Activated CD8-positive, alpha-beta memory T cell treated with anti-CD3 and anti-CD28 coated beads for 4 hours (primary cell): ENCODE measurements around the gene AP1M1.
A peak's percentile ranks its signal among the peaks of the same experiment; 100 is the strongest.
"Not testable (repeated sequence)": the region's sequence is repeated elsewhere in the genome, so short reads cannot be mapped to it uniquely, and the experiment has no call there.

ENCODE experiments used
- DNase-seq, 2 donors: peaks; one replicate each; pipeline ENCODE4 v3.0.0-alpha.2; 2020; ENCODE audit warnings: low read depth in 2 of 2

The AP1M1 gene

GRCh38 chr19:16197622-16198369 lies at the start of gene AP1M1:
TSS of gene AP1M1 (plus strand) at chr19:16197911. CDS start at chr19:16198027, 116 bp downstream.
- peak; percentile 97 to 98 for DNase-seq

- no peak for DNase-seq
Observed at GRCh38 chr19:16148443-16149229, 49.1 kb upstream of the AP1M1 start.

DNA sequence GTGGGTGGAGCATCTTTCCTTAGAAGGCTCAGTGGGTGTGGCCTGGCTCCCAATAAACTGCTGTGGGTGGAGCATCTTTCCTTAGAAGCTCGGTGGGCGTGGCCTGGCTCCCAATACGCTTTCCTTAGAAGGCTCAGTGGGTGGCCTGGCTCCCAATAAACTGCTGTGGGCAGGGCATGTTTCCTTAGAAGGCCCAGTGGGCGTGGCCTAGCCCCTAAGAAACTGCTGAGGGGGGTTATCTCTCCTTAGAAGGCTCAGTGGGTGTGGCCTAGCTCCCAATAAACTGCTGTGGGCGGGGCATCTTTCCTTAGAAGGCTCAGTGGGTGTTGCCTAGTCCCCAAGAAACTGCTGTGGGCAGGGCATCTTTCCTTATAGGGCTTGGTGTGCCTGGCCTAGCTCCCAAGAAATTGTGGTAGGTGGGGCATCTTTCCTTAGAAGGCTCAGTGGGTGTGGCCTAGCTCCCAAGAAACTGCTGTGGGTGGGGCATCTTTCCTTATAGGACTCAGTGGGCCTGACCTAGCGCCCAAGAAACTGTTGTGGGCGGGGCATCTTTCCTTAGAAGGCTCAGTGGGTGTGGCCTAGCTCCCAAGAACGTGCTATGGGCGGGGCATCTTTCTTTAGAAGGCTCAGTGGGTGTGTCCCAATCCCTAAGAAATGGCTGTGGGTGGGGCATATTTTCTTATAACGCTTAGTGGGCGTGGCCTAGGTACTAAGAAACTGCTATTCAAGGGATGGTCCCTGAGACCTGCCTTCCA lies 44.0 kb upstream of the AP1M1 start:
- DNase-seq: no peak

- DNase-seq: no peak
Observed at GRCh38 chr19:16154557-16154956, 43.2 kb upstream of the AP1M1 start.

GRCh38 chr19:16155128-16155527 lies 42.6 kb upstream of the AP1M1 start:
- DNase-seq: no peak

DNA sequence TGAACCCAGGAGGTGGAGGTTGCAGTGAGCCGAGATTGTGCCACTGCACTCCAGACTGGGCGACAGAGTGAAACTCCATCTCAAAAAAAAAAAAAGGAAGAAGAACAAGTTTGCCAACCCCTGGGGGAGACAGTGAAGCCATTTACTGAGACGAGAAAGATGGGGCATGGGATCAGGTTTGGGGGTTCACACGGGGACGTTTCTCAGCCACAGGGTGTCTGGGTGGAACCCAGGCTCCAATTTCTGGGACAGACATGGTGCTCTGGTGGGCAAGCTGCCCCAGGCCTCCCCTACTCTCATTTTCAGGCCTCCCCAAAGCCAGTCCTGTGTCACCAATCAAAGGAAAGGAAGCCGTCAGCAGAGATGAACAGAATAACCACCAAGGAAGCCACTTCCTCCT lies 40.8 kb upstream of the AP1M1 start:
- no peak for DNase-seq

- DNase-seq: no peak
Observed at GRCh38 chr19:16157601-16158000, 40.1 kb upstream of the AP1M1 start.

- DNase-seq: no peak
Observed at GRCh38 chr19:16159655-16160054, 38.1 kb upstream of the AP1M1 start.

GRCh38 chr19:16160445-16160942 lies 37.2 kb upstream of the AP1M1 start:
- DNase-seq: no peak

DNA sequence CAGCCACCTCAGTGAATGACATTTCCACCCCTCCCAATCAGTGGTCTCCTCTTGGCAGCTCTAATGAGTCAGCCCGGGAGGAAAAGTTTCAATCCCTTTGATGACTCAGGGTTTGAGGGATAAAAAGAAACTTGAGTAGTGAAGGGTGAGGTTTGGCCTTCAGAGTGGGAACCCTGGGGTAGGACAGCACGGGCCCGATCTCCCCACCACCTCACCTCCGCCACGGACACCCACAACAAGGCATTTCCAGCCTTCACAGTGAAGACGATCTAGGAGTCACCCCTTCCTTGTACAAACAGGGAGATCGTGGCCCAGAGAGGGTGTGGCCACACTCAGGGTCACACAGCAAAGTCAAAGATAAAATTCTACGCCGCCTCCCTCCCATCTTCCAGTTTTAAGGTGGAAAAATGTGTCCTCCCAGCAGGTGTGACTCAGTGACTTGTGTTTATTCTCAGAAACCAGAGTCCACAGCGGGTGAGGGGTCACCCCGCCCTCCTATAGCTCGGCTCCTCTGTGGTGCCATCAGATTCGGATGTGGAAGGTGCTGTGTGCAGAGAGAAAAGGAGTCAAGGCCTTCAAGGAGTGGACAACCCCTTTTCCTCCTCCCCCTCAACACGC lies 36.7 kb upstream of the AP1M1 start:
- DNase-seq: no peak

- DNase-seq: no peak
Observed at GRCh38 chr19:16161840-16162239, 35.9 kb upstream of the AP1M1 start.

- no peak for DNase-seq
Observed at GRCh38 chr19:16164222-16164890, 33.4 kb upstream of the AP1M1 start.

DNA sequence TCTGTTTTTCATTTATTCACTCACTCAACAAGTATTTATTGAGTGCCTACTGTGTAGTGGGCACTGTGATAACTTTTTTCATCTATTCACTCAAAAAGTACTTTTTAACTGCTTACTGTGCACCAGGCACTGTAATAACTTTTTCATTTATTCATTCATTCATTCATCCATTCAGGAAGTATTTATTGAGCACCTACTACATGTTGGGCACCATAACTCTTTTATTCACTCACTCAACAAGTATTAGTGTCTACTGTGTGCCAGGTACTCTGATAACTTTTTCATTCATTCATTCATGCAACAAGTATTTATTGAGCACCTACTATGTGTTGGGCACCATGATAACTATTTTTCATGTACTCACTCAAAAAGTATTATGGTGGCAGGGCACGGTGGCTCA lies 31.3 kb upstream of the AP1M1 start:
- DNase-seq: no peak

- no peak for DNase-seq
Observed at GRCh38 chr19:16167055-16167454, 30.7 kb upstream of the AP1M1 start.

GRCh38 chr19:16168465-16169081 lies 29.1 kb upstream of the AP1M1 start:
- no peak for DNase-seq

- DNase-seq: no peak
Observed at GRCh38 chr19:16170134-16170533, 27.6 kb upstream of the AP1M1 start.

DNA sequence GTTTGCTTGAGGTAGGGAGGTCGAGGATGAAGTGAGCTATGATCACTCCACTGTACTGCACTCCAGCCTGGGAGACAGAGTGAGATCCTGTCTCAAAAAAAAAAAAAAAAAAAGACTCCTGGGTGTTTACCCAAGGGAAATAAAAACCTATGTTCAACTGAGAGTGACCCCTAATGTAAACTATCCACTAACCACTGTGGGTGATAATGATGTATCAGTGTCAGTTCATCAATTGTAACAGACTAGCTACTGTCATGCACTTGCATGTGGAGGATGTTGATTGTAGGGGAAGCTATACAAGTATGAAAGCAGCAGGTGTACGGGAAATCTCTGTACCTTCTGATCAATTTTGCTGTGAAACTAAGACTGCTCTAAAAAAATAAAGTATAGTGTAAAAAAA lies 21.8 kb upstream of the AP1M1 start:
- DNase-seq: no peak

DNA sequence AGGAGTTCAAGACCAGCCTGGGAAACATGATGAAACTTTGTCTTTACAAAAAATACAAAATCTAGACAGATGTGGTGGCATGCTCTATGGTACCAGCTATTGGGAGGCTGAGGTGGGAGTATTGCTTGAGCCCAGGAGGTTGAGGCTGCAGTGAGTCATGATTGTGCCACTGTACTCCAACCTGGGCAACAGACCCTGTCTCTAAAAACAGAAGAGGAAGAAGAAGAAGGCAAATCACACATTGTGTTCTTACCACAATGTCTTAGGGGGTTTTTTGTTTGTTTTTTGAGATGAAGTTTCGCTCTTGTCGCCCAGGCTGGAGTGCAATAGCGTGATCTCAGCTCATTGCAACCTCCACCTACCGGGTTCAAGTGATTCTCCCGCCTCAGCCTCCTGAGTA lies 18.8 kb upstream of the AP1M1 start:
- not testable (repeated sequence) for DNase-seq

DNA sequence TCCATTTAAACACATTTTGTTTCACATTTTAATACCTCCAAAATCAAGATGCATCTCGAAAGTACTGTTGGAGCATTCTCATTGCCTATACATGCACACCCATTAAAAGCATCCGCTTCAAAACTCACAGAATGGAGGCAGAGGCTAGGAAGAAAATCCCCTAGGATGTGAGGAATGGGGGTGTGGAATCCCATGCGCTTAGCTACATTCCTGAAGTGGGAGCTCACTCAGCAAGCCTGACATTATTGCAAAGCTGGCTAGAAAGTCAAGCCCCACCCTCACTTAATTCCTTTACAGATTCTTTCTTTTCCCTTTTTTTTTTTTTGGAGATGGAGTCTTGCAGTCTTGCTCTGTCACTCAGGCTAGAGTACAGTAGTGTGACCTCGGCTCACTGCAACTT lies 17.1 kb upstream of the AP1M1 start:
- DNase-seq: no peak

- DNase-seq: no peak
Observed at GRCh38 chr19:16184665-16185122, 13.0 kb upstream of the AP1M1 start.
